ENCODE measurements around the gene PKN3. TPM values are rescaled to one million over a fixed set of nuclear protein-coding genes. Genes with fewer than 3 reads are reported as not detected.

The PKN3 gene
- total and polyA plus RNA-seq, 2 of the 13 experiments (the other 11 are each of a cell fraction or from before 2014, with no cell fraction given) = 10.5 to 13.2 TPM

GRCh38 chr9:128653908-128654307, 48.4 kb upstream of the PKN3 start:
- Histone ChIP-seq H3K4me2 (ENCODE audit: low read depth, low read length) (no peak overlapping the region), H3K79me2 (ENCODE audit: insufficient read depth, low read length) (no peaks in the 10 kb centered on the region), H3K4me3 (replicated peaks in 1 of 3; ENCODE audit: insufficient read depth in 1 of 3, low read depth in 2 of 3, low read length in 3 of 3) (no peak overlapping the region), H2AFZ (ENCODE audit: low read length) (no peak overlapping the region), H3K9ac (ENCODE audit: insufficient read depth, low read depth, low read length) (no peak overlapping the region), H3K9me3 (ENCODE audit: low read length) (no peaks in the 10 kb centered on the region), H3K27me3 (ENCODE audit: control insufficient read depth in 1 of 2, insufficient read depth in 2 of 2, low read length in 2 of 2) (no peaks in the 10 kb centered on the region), H3K4me1 (ENCODE audit: insufficient read depth, low read length) (peaks cover 5% of the 10 kb centered on the region; the same call in 1 of the 2 replicates), H4K20me1 (ENCODE audit: insufficient read depth, low read length) (no peaks in the 10 kb centered on the region), H3K27ac (ENCODE audit: extremely low read length, insufficient read depth, low read length) (no peak overlapping the region), H3K36me3 (replicated peaks in 1 of 2; ENCODE audit: control insufficient read depth in 1 of 2, insufficient read depth in 2 of 2, low read length in 2 of 2) (no peaks in the 10 kb centered on the region)
- ChIA-PET CTCF (ENCODE audit: low intra/inter-chr PET ratio, low total read pairs) (no interaction called here), POLR2A (interaction anchor here (2.9 kb wide), 1 partner anchor 18 kb away, joined by 12 read pairs; no protein-coding TSS in a partner anchor)
- FAIRE-seq (no peak), ATAC-seq (no peak), DNase-seq (ENCODE audit: low spot score) (no peak)
- intact Hi-C loops (cut with micrococcal nuclease; ENCODE audit: unreplicated experiment) = no loop called here
- 97% methylated on average over 8 of the region's 8 CpGs for WGBS (ENCODE audit: low lambda C conversion rate)
- TF ChIP-seq THYN1 (CRISPR knock-in tag; IDR thresholded peaks at IDR 0.05; ENCODE audit: borderline replicate concordance, low read depth) (no peak), HIVEP1 (CRISPR knock-in tag; IDR thresholded peaks at IDR 0.05) (no peak), ZNF513 (CRISPR knock-in tag; conservative IDR thresholded peaks at IDR 0.05) (no peak), TRAFD1 (CRISPR knock-in tag; IDR thresholded peaks at IDR 0.05; ENCODE audit: borderline replicate concordance) (no peak), ZNF83 (CRISPR knock-in tag; IDR thresholded peaks at IDR 0.05; ENCODE audit: borderline replicate concordance) (no peak), DNMT1 (CRISPR knock-in tag; IDR thresholded peaks at IDR 0.05) (no peak), ETV5 (CRISPR knock-in tag; IDR thresholded peaks at IDR 0.05; ENCODE audit: borderline replicate concordance) (no peak), THRA (CRISPR knock-in tag; IDR thresholded peaks at IDR 0.05; ENCODE audit: borderline replicate concordance) (no peak), GATAD2A (CRISPR knock-in tag; IDR thresholded peaks at IDR 0.05) (no peak), ASH2L (IDR thresholded peaks at IDR 0.05; ENCODE audit: insufficient read length, low read depth, low read length) (no peak), ZSCAN29 (CRISPR knock-in tag; conservative IDR thresholded peaks at IDR 0.05) (no peak), HOXA9 (CRISPR knock-in tag; IDR thresholded peaks at IDR 0.05; ENCODE audit: borderline replicate concordance) (no peak), ZZZ3 (CRISPR knock-in tag; IDR thresholded peaks at IDR 0.05; ENCODE audit: borderline replicate concordance) (no peak), WIZ (CRISPR knock-in tag; IDR thresholded peaks at IDR 0.05) (no peak), ZNF30 (CRISPR knock-in tag; IDR thresholded peaks at IDR 0.05) (no peak)
- TF ChIP-seq, protein P1, sequence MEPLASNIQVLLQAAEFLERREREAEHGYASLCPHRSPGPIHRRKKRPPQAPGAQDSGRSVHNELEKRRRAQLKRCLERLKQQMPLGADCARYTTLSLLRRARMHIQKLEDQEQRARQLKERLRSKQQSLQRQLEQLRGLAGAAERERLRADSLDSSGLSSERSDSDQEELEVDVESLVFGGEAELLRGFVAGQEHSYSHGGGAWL (CRISPR knock-in tag; IDR thresholded peaks at IDR 0.05) = no peak
- TF ChIP-seq, protein P2, sequence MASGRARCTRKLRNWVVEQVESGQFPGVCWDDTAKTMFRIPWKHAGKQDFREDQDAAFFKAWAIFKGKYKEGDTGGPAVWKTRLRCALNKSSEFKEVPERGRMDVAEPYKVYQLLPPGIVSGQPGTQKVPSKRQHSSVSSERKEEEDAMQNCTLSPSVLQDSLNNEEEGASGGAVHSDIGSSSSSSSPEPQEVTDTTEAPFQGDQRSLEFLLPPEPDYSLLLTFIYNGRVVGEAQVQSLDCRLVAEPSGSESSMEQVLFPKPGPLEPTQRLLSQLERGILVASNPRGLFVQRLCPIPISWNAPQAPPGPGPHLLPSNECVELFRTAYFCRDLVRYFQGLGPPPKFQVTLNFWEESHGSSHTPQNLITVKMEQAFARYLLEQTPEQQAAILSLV (CRISPR knock-in tag; IDR thresholded peaks at IDR 0.05; ENCODE audit: borderline replicate concordance) = no peak
- in situ Hi-C loops (cut with HindIII; ENCODE audit: extremely low pct_ligation_motif_present, low pct_unique_long_range_greater_than_20kb) = no loop called here
- no TSS peak for BruUV-seq (replicated peaks)
